Parathyroid adenoma (tissue), 2 donors: ENCODE measurements around the gene PLEKHG2.

Experiments
- H2AFZ ChIP-seq: fragments of 300-600 bp; sonication (generic); one replicate; pipeline ENCODE4 v1.7.0; 2017; ENCODE audit warnings: antibody characterized with exemption, mild to moderate bottlenecking
- H3K27ac ChIP-seq: fragments of 300-600 bp; sonication (generic); one replicate; pipeline ENCODE4 v1.7.0; 2017
- H3K27me3 ChIP-seq: fragments of 300-600 bp; sonication (generic); one replicate; pipeline ENCODE4 v1.7.0; 2017; ENCODE audit warnings: low read length; ENCODE audit not compliant: control insufficient read depth, insufficient read depth
- H3K36me3 ChIP-seq: fragments of 300-600 bp; sonication (generic); one replicate; pipeline ENCODE4 v1.7.0; 2017; ENCODE audit warnings: low read length; ENCODE audit not compliant: control insufficient read depth, insufficient read depth
- H3K4me1 ChIP-seq: fragments of 300-600 bp; sonication (generic); one replicate; pipeline ENCODE4 v1.7.0; 2017; ENCODE audit warnings: control low read depth
- H3K4me2 ChIP-seq: fragments of 300-600 bp; sonication (generic); one replicate; pipeline ENCODE4 v1.7.0; 2017; ENCODE audit warnings: low read length
- H3K4me3 ChIP-seq: fragments of 300-600 bp; sonication (generic); one replicate; pipeline ENCODE4 v1.7.0; 2017; ENCODE audit warnings: low read depth, low read length
- H3K79me2 ChIP-seq: fragments of 300-600 bp; sonication (generic); one replicate; pipeline ENCODE4 v1.7.0; 2017; ENCODE audit warnings: control low read depth
- H3K9ac ChIP-seq: fragments of 300-600 bp; sonication (generic); one replicate; pipeline ENCODE4 v1.7.0; 2017; ENCODE audit warnings: mild to moderate bottlenecking
- H3K9me3 ChIP-seq: fragments of 300-600 bp; sonication (generic); one replicate; pipeline ENCODE4 v1.7.0; 2017; ENCODE audit warnings: low read length; ENCODE audit not compliant: control insufficient read depth
- CTCF ChIP-seq: fragments of 300-600 bp; sonication (generic); IDR thresholded peaks from one replicate; pipeline ENCODE4 v1.7.0; 2017; ENCODE audit warnings: antibody characterized with exemption, mild to moderate bottlenecking
- donor health status: primary hyperparathyroidism.

PLEKHG2 gene

GRCh38 chr19:39407410-39407659 is 5.1 kb upstream of the PLEKHG2 start:
- no peaks in the 10 kb centered on the region for H3K27me3 ChIP-seq
- peak overlapping the region; percentile 77 for H3K4me3 ChIP-seq
- H3K9ac ChIP-seq: peak overlapping the region; percentile 99
- H2AFZ ChIP-seq: peak overlapping the region; percentile 65
- H3K79me2 ChIP-seq: peaks cover 14% of the 10 kb centered on the region
- peaks cover 28% of the 10 kb centered on the region for H3K4me1 ChIP-seq
- peak overlapping the region; percentile 100 for H3K27ac ChIP-seq
- H3K36me3 ChIP-seq: no peaks in the 10 kb centered on the region
- H3K9me3 ChIP-seq: no peaks in the 10 kb centered on the region
- H3K4me2 ChIP-seq: peak overlapping the region; percentile 95
- no peak for TF ChIP-seq CTCF

DNA sequence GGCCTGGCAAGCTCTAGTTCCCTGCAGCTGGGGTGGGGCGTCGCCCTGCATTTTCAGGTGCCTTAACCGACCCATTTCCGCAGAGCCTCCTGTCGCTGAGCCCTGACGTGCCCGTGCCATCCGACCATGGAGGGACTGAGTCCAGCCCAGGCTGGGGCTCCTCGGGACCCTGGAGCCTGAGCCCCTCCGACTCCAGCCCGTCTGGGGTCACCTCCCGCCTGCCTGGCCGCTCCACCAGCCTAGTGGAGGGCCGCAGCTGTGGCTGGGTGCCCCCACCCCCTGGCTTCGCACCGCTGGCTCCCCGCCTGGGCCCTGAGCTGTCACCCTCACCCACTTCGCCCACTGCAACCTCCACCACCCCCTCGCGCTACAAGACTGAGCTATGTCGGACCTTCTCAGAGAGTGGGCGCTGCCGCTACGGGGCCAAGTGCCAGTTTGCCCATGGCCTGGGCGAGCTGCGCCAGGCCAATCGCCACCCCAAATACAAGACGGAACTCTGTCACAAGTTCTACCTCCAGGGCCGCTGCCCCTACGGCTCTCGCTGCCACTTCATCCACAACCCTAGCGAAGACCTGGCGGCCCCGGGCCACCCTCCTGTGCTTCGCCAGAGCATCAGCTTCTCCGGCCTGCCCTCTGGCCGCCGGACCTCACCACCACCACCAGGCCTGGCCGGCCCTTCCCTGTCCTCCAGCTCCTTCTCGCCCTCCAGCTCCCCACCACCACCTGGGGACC is 4.6 kb upstream of the PLEKHG2 start:
- H3K9ac ChIP-seq: peak overlapping the region; percentile 99
- H3K4me2 ChIP-seq: peak overlapping the region; percentile 95
- H3K36me3 ChIP-seq: no peaks in the 10 kb centered on the region
- H3K4me3 ChIP-seq: peak overlapping the region; percentile 77
- no peak for TF ChIP-seq CTCF
- no peaks in the 10 kb centered on the region for H3K9me3 ChIP-seq
- peaks cover 14% of the 10 kb centered on the region for H3K79me2 ChIP-seq
- peak overlapping the region; percentile 100 for H3K27ac ChIP-seq
- peaks cover 28% of the 10 kb centered on the region for H3K4me1 ChIP-seq
- no peaks in the 10 kb centered on the region for H3K27me3 ChIP-seq
- H2AFZ ChIP-seq: no peak overlapping the region

DNA sequence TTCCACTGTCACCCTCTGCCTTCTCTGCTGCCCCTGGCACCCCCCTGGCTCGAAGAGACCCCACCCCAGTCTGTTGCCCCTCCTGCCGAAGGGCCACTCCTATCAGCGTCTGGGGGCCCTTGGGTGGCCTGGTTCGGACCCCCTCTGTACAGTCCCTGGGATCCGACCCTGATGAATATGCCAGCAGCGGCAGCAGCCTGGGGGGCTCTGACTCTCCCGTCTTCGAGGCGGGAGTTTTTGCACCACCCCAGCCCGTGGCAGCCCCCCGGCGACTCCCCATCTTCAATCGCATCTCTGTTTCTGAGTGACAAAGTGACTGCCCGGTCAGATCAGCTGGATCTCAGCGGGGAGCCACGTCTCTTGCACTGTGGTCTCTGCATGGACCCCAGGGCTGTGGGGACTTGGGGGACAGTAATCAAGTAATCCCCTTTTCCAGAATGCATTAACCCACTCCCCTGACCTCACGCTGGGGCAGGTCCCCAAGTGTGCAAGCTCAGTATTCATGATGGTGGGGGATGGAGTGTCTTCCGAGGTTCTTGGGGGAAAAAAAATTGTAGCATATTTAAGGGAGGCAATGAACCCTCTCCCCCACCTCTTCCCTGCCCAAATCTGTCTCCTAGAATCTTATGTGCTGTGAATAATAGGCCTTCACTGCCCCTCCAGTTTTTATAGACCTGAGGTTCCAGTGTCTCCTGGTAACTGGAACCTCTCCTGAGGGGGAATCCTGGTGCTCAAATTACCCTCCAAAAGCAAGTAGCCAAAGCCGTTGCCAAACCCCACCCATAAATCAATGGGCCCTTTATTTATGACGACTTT is 3.9 kb upstream of the PLEKHG2 start:
- no peak for TF ChIP-seq CTCF
- H3K27ac ChIP-seq: peak overlapping the region; percentile 100
- H3K27me3 ChIP-seq: no peaks in the 10 kb centered on the region
- peaks cover 21% of the 10 kb centered on the region for H3K4me1 ChIP-seq
- peak overlapping the region; percentile 95 for H3K4me2 ChIP-seq
- H2AFZ ChIP-seq: no peak overlapping the region
- H3K36me3 ChIP-seq: no peaks in the 10 kb centered on the region
- peaks cover 14% of the 10 kb centered on the region for H3K79me2 ChIP-seq
- peak overlapping the region; percentile 77 for H3K4me3 ChIP-seq
- no peaks in the 10 kb centered on the region for H3K9me3 ChIP-seq
- peak overlapping the region; percentile 99 for H3K9ac ChIP-seq

DNA sequence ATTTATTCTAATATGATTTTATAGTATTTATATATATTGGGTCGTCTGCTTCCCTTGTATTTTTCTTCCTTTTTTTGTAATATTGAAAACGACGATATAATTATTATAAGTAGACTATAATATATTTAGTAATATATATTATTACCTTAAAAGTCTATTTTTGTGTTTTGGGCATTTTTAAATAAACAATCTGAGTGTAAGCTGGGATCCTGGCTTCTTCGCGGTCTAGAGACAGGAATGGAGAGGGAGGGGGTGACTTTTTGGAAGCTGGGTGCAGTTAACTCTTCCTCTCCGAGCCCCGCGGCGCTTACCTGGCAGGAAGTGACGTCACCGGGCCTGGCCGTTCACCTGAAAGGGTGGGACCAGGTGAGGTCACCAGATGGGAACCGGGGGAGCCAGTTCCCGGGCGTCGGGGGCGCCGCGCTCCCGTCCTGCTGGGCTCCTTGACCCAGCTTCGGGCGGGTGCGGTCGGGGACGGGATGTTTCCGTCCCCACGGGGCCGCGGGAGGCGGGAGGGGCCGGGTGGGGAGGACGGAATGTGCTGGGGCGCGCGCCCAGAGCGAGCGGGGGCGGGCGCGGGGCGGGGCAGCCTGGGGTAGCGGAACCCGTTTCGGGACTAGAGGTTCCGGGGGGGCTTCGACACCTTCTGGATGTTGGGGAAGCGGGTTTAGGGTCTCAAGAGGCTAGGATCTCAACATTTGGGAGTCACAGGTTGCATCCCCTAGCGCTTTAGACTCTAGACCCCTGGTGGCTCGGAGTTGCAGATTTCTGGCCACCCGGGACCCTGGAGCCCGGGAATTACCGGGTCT is 3.1 kb upstream of the PLEKHG2 start:
- H3K4me1 ChIP-seq: peaks cover 17% of the 10 kb centered on the region
- H3K79me2 ChIP-seq: peaks cover 14% of the 10 kb centered on the region
- H3K4me2 ChIP-seq: peak overlapping the region; percentile 95
- peak overlapping the region; percentile 100 for H3K27ac ChIP-seq
- TF ChIP-seq CTCF: no peak
- H3K9me3 ChIP-seq: no peaks in the 10 kb centered on the region
- H3K9ac ChIP-seq: peak overlapping the region; percentile 78
- no peaks in the 10 kb centered on the region for H3K27me3 ChIP-seq
- peak overlapping the region; percentile 75 for H2AFZ ChIP-seq
- H3K4me3 ChIP-seq: peak overlapping the region; percentile 86
- no peaks in the 10 kb centered on the region for H3K36me3 ChIP-seq
